OCI-LY1 (cell line): ENCODE measurements around the gene CALU.

Source experiments
- H2AFZ ChIP-seq: fragments of 200-600 bp; sonication (generic), shearing (Covaris generic); 2 replicates; pipeline ENCODE4 v1.6.0; 2014; ENCODE audit warnings: antibody characterized with exemption, mild to moderate bottlenecking, low read length
- H3F3A ChIP-seq: fragments of 200-600 bp; sonication (generic), shearing (Covaris generic); 2 replicates; pipeline ENCODE4 v1.6.0; 2014; ENCODE audit warnings: mild to moderate bottlenecking, antibody characterized with exemption, low read length, moderate library complexity; ENCODE audit not compliant: insufficient read depth
- H3K27ac ChIP-seq: fragments of 200-600 bp; sonication (generic); 2 replicates; pipeline ENCODE4 v1.5.1; 2014; ENCODE audit warnings: low read length, mixed run types, mild to moderate bottlenecking, low read depth; ENCODE audit not compliant: poor library complexity, severe bottlenecking
- H3K27me3 ChIP-seq: fragments of 200-600 bp; sonication (generic); 2 replicates; pipeline ENCODE4 v1.6.0; 2014; ENCODE audit warnings: antibody characterized with exemption, mild to moderate bottlenecking, low read length, moderate library complexity; ENCODE audit not compliant: insufficient read depth
- H3K36me3 ChIP-seq: fragments of 200-600 bp; sonication (generic); 2 replicates; pipeline ENCODE4 v1.6.1; 2014; ENCODE audit warnings: mild to moderate bottlenecking, antibody characterized with exemption, low read length, moderate library complexity, mixed read lengths; ENCODE audit not compliant: insufficient read depth
- H3K4me1 ChIP-seq: fragments of 200-600 bp; sonication (generic); 2 replicates; pipeline ENCODE4 v1.5.1; 2014; ENCODE audit warnings: mild to moderate bottlenecking, low read length, moderate library complexity; ENCODE audit not compliant: insufficient read depth, severe bottlenecking
- H3K4me2 ChIP-seq: fragments of 200-600 bp; sonication (generic), shearing (Covaris generic); 2 replicates; pipeline ENCODE4 v1.6.1; 2014; ENCODE audit warnings: low read length
- H3K4me3 ChIP-seq: fragments of 200-600 bp; sonication (generic); 2 replicates; pipeline ENCODE4 v1.5.1; 2014; ENCODE audit warnings: low read length, low read depth, mild to moderate bottlenecking, mixed read lengths; ENCODE audit not compliant: poor library complexity, severe bottlenecking
- H3K79me2 ChIP-seq: fragments of 200-600 bp; shearing (Covaris generic); 2 replicates; pipeline ENCODE4 v1.6.1; 2016; ENCODE audit warnings: mixed run types, low read length, mixed read lengths; ENCODE audit not compliant: insufficient read depth
- H3K9ac ChIP-seq: fragments of 200-600 bp; sonication (generic), shearing (Covaris generic); 2 replicates; pipeline ENCODE4 v1.6.1; 2014; ENCODE audit warnings: mild to moderate bottlenecking, low read length, mixed read lengths
- H3K9me2 ChIP-seq: fragments of 200-600 bp; sonication (generic), shearing (Covaris generic); 2 replicates; pipeline ENCODE4 v1.6.1; 2014; ENCODE audit warnings: low read depth, mild to moderate bottlenecking, low read length, mixed read lengths
- H3K9me3 ChIP-seq: fragments of 200-600 bp; shearing (Covaris generic); 2 replicates; pipeline ENCODE4 v1.6.1; 2014; ENCODE audit warnings: low read length, mixed read lengths
- H4K20me1 ChIP-seq: fragments of 200-600 bp; sonication (generic), shearing (Covaris generic); 2 replicates; pipeline ENCODE4 v1.6.0; 2016; ENCODE audit warnings: mild to moderate bottlenecking, low read length; ENCODE audit not compliant: insufficient read depth
- EZH2 ChIP-seq: fragments of 200-600 bp; sonication (generic), shearing (Covaris generic); IDR thresholded peaks from 2 replicates; pipeline ENCODE4 v1.8.0; 2017; ENCODE audit warnings: borderline replicate concordance, mixed run types, mild to moderate bottlenecking, antibody characterized with exemption, low read length, moderate library complexity, mixed read lengths
- TF ChIP-seq, protein P1 (sequence below): fragments of 200-600 bp; sonication (generic), shearing (Covaris generic); IDR thresholded peaks from 2 replicates; pipeline ENCODE4 v1.5.1; 2017; ENCODE audit warnings: mild to moderate bottlenecking, antibody characterized with exemption, low read length, moderate library complexity, mixed read lengths

The CALU gene

DNA sequence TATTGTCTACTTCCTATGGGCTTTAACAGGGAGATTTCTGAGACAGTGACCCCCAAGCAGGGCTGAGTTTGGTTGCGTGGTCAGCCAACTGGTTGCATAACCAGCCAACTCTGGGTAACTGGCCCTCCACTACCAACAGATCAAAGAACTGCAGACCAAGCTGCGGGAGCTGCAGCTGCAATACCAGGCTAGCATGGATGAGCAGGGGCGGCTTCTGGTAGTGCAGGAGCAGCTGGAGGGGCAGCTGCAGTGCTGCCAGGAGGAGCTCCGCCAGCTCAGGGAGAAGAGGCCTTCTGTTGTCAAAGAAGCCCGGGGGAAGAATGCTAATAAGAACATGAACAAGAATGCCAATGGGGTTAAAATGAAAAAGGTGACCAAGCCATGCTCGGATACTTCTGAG, 75.3 kb downstream of the CALU start:
- H3K9ac ChIP-seq: no peak overlapping the region
- no peak for TF ChIP-seq EZH2

DNA sequence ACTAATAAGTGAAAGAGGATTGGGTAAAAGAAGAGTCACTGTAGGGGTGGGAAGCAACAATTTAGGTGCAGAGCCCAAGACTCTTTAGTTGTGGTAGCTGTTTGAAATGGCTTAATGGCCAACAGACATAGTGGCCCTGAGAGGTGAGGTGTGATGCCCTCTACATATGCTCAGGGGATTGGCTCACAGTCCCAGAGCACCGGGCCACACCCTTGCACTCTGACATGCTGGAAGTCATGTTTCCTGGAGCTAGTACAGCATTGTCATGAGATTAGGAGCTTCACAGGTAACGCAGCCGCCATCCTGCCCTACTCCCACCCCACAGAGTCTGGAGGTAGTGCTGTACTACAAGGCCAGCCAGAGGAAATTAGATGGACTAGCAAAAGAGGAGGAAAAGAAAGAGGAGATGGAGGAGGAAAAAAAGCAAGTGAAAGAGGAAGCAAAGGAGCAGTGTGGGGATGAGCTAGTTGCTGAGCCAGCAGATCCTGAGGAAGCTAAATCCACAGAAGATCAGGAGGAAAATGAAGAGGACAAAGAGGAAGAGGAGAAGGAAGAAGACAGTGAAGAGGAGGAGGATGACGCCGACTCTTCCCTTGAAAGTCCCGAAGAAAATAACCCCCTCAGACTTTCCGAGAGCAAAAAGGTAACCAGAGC, 76.3 kb downstream of the CALU start:
- H3K36me3 ChIP-seq: no peaks in the 10 kb centered on the region
- H4K20me1 ChIP-seq: no peaks in the 10 kb centered on the region
- H3K9ac ChIP-seq: no peak overlapping the region
- no peaks in the 10 kb centered on the region for H3F3A ChIP-seq
- H3K27me3 ChIP-seq: 0 out of 2 replicates have a peak, but pooled peaks cover 10% of the 10 kb centered on the region
- no peak overlapping the region for H2AFZ ChIP-seq
- H3K27ac ChIP-seq: no peak overlapping the region
- no peak overlapping the region for H3K4me2 ChIP-seq
- H3K4me3 ChIP-seq: no peak overlapping the region
- no peaks in the 10 kb centered on the region for H3K9me2 ChIP-seq
- TF ChIP-seq, protein P1, sequence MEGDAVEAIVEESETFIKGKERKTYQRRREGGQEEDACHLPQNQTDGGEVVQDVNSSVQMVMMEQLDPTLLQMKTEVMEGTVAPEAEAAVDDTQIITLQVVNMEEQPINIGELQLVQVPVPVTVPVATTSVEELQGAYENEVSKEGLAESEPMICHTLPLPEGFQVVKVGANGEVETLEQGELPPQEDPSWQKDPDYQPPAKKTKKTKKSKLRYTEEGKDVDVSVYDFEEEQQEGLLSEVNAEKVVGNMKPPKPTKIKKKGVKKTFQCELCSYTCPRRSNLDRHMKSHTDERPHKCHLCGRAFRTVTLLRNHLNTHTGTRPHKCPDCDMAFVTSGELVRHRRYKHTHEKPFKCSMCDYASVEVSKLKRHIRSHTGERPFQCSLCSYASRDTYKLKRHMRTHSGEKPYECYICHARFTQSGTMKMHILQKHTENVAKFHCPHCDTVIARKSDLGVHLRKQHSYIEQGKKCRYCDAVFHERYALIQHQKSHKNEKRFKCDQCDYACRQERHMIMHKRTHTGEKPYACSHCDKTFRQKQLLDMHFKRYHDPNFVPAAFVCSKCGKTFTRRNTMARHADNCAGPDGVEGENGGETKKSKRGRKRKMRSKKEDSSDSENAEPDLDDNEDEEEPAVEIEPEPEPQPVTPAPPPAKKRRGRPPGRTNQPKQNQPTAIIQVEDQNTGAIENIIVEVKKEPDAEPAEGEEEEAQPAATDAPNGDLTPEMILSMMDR: no peak
- H3K79me2 ChIP-seq: no peaks in the 10 kb centered on the region
- no peaks in the 10 kb centered on the region for H3K9me3 ChIP-seq
- peaks cover 5% of the 10 kb centered on the region for H3K4me1 ChIP-seq

More for the DNA sequence above, 75.3 kb downstream of the CALU start:
- H3K27ac ChIP-seq: no peak overlapping the region
- no peak overlapping the region for H3K4me3 ChIP-seq
- H3K4me2 ChIP-seq: no peak overlapping the region
- H4K20me1 ChIP-seq: no peaks in the 10 kb centered on the region
- no peak overlapping the region for H2AFZ ChIP-seq
- no peaks in the 10 kb centered on the region for H3K4me1 ChIP-seq
- no peaks in the 10 kb centered on the region for H3K9me2 ChIP-seq
- H3K9me3 ChIP-seq: no peaks in the 10 kb centered on the region
- no peaks in the 10 kb centered on the region for H3K79me2 ChIP-seq
- 0 out of 2 replicates have a peak, but pooled peaks cover 10% of the 10 kb centered on the region for H3K27me3 ChIP-seq
- H3F3A ChIP-seq: no peaks in the 10 kb centered on the region
- no peaks in the 10 kb centered on the region for H3K36me3 ChIP-seq

DNA sequence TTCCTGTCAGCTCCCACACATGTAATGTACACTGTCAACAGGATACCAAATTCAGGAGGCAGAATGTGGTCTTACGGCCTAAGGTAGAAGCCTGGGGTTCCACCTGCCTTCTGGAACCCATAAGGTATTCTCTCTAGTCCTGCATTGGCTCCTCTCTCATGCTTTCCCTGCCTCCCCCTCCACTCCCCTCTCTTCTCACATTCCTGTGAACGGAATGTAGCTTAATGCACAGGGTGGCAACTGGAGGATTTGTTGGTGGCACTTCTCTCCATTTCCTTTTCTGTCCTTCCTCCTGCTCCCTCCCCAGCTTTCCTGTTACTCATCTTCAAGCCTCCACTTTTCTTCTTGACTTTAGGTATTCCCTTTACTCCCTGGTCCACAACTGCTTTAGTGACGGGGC, 79.5 kb downstream of the CALU start:
- no peak overlapping the region for H3K27ac ChIP-seq
- no peaks in the 10 kb centered on the region for H3K9me3 ChIP-seq
- H3K4me3 ChIP-seq: no peak overlapping the region
- no peaks in the 10 kb centered on the region for H3K79me2 ChIP-seq
- H2AFZ ChIP-seq: no peak overlapping the region
- H3F3A ChIP-seq: no peaks in the 10 kb centered on the region
- H3K9ac ChIP-seq: no peak overlapping the region
- H3K36me3 ChIP-seq: no peaks in the 10 kb centered on the region
- H3K4me2 ChIP-seq: no peak overlapping the region
- H4K20me1 ChIP-seq: no peaks in the 10 kb centered on the region
- peaks cover 16% of the 10 kb centered on the region; the same call in 1 of the 2 replicates for H3K27me3 ChIP-seq
- no peaks in the 10 kb centered on the region for H3K9me2 ChIP-seq
- H3K4me1 ChIP-seq: peaks cover 5% of the 10 kb centered on the region
- no peak for TF ChIP-seq EZH2
- TF ChIP-seq, protein P1: no peak
